Smooth muscle cell (in vitro differentiated cells): ENCODE measurements around the gene TLE4. TPM values are rescaled to one million over a fixed set of nuclear protein-coding genes. Genes with fewer than 3 reads are reported as not detected.
A peak's percentile ranks its signal among the peaks of the same experiment; 100 is the strongest.

Experiments
- DNase-seq: peaks from one replicate; lab custom pipeline; 2025; ENCODE audit not compliant: unreplicated experiment; lab: John Stamatoyannopoulos, UW
- H2AFZ ChIP-seq: fragments of 200-600 bp; sonication (generic); 2 replicates; pipeline ENCODE4 v1.6.0; 2016; ENCODE audit warnings: antibody characterized with exemption, low read depth, mild to moderate bottlenecking
- H3F3A ChIP-seq: fragments of 200-600 bp; sonication (generic); 2 replicates; pipeline ENCODE4 v1.6.0; 2017; ENCODE audit warnings: antibody characterized with exemption, low read depth
- H3K27ac ChIP-seq: fragments of 200-600 bp; sonication (generic); 2 replicates; pipeline ENCODE4 v1.5.1; 2016; ENCODE audit warnings: low read depth, mild to moderate bottlenecking
- H3K27me3 ChIP-seq: fragments of 200-600 bp; sonication (generic); 2 replicates; pipeline ENCODE4 v1.6.1; 2016; ENCODE audit warnings: low read depth, mild to moderate bottlenecking
- H3K36me3 ChIP-seq: fragments of 200-600 bp; sonication (generic); 2 replicates; pipeline ENCODE4 v1.5.1; 2016; ENCODE audit warnings: low read depth
- H3K4me1 ChIP-seq: fragments of 200-600 bp; sonication (generic); 2 replicates; pipeline ENCODE4 v1.5.1; 2016; ENCODE audit warnings: low read depth
- H3K4me2 ChIP-seq: fragments of 200-600 bp; sonication (generic); 2 replicates; pipeline ENCODE4 v1.6.0; 2016; ENCODE audit warnings: mild to moderate bottlenecking
- H3K4me3 ChIP-seq: fragments of 200-600 bp; sonication (generic); 2 replicates; pipeline ENCODE4 v1.5.1; 2016; ENCODE audit warnings: mild to moderate bottlenecking
- H3K79me2 ChIP-seq: fragments of 200-600 bp; sonication (generic); 2 replicates; pipeline ENCODE4 v1.6.0; 2016; ENCODE audit warnings: low read depth, mild to moderate bottlenecking
- H3K9ac ChIP-seq: fragments of 200-600 bp; sonication (generic); 2 replicates; pipeline ENCODE4 v1.6.0; 2016; ENCODE audit warnings: low read depth
- H3K9me3 ChIP-seq: fragments of 200-600 bp; sonication (generic); replicated peaks from 2 replicates; pipeline ENCODE4 v1.5.1; 2016; ENCODE audit warnings: low read depth
- H4K20me1 ChIP-seq: fragments of 200-600 bp; sonication (generic); 2 replicates; pipeline ENCODE4 v1.6.0; 2016; ENCODE audit warnings: low read depth
- CTCF ChIP-seq: fragments of 200-600 bp; sonication (generic); IDR thresholded peaks from 2 replicates; pipeline ENCODE4 v1.5.1; 2017; ENCODE audit warnings: borderline replicate concordance, mild to moderate bottlenecking, antibody characterized with exemption; ENCODE audit not compliant: insufficient read depth, poor library complexity, severe bottlenecking
- WGBS: methylation state at CpG from one replicate; pipeline ENCODE4 v1.1.7; 2016; ENCODE audit warnings: low lambda C conversion rate; 5-methylcytosine and 5-hydroxymethylcytosine counted together
- polyA plus RNA-seq: library from polyadenylated mRNA; unstranded; fragments of >200 nt; fragmentation: Nextera tagmentation; extraction: Ambion mirVana; gene quantifications from 2 replicates; pipeline ENCODE4 v1.2.1, GENCODE V29; 2016
- total RNA-seq: library from RNA; depleted of rRNA; stranded (reverse); fragments of >200 nt; gene quantifications from 2 replicates; pipeline ENCODE4 v1.2.3, GENCODE V29; 2014

Gene TLE4
- total and polyA plus RNA-seq, 2 experiments from 2014 or later, result 31.6 to 74.3 TPM

GRCh38 chr9:79660615-79661014 is 88.8 kb downstream of the TLE4 start:
- no peak for TF ChIP-seq CTCF
- H3K9me3 ChIP-seq, result no peaks in the 10 kb centered on the region
- H3K79me2 ChIP-seq, result peaks cover 4% of the 10 kb centered on the region
- no peak overlapping the region for H3K4me2 ChIP-seq
- H2AFZ ChIP-seq, result no peak overlapping the region
- DNase-seq, result no peak
- WGBS, result 89% methylated on average over 7 of the region's 7 CpGs
- H3F3A ChIP-seq, result peaks cover 3% of the 10 kb centered on the region
- H3K27ac ChIP-seq, result no peak overlapping the region
- peaks cover 56% of the 10 kb centered on the region for H3K4me1 ChIP-seq
- no peak overlapping the region for H3K9ac ChIP-seq
- no peaks in the 10 kb centered on the region for H3K27me3 ChIP-seq
- no peaks in the 10 kb centered on the region for H3K36me3 ChIP-seq
- H3K4me3 ChIP-seq, result no peak overlapping the region
- H4K20me1 ChIP-seq, result peaks cover 53% of the 10 kb centered on the region

- H3K9ac ChIP-seq, result no peak overlapping the region
- no peak for DNase-seq
- H3K36me3 ChIP-seq, result no peaks in the 10 kb centered on the region
- peaks cover 46% of the 10 kb centered on the region for H4K20me1 ChIP-seq
- 47% methylated on average over 2 of the region's 2 CpGs for WGBS
- no peak for TF ChIP-seq CTCF
- no peaks in the 10 kb centered on the region for H3K9me3 ChIP-seq
- H3K27ac ChIP-seq, result no peak overlapping the region
- peaks cover 3% of the 10 kb centered on the region for H3F3A ChIP-seq
- no peaks in the 10 kb centered on the region for H3K27me3 ChIP-seq
- no peak overlapping the region for H2AFZ ChIP-seq
- H3K4me2 ChIP-seq, result no peak overlapping the region
- H3K4me1 ChIP-seq, result peaks cover 59% of the 10 kb centered on the region
- H3K79me2 ChIP-seq, result peaks cover 4% of the 10 kb centered on the region
- H3K4me3 ChIP-seq, result no peak overlapping the region
These were observed 89.5 kb downstream of the TLE4 start for GRCh38 chr9:79661279-79661678.

- Histone ChIP-seq H3K79me2 (peaks cover 4% of the 10 kb centered on the region), H3K4me3 (no peak overlapping the region), H2AFZ (no peak overlapping the region), H3K9me3 (no peaks in the 10 kb centered on the region), H3K36me3 (no peaks in the 10 kb centered on the region), H3K9ac (peak overlapping the region; percentile 20), H3F3A (peaks cover 3% of the 10 kb centered on the region), H3K4me1 (peaks cover 67% of the 10 kb centered on the region), H3K4me2 (peak overlapping the region; percentile 44), H4K20me1 (peaks cover 44% of the 10 kb centered on the region), H3K27me3 (no peaks in the 10 kb centered on the region), H3K27ac (peak overlapping the region; percentile 50)
- no peak for TF ChIP-seq CTCF
- 75% methylated on average over 5 of the region's 5 CpGs for WGBS
- no peak for DNase-seq
These were observed 90.2 kb downstream of the TLE4 start for GRCh38 chr9:79661886-79662536.

GRCh38 chr9:79662537-79662956 is 90.8 kb downstream of the TLE4 start:
- no peak overlapping the region for H3K4me3 ChIP-seq
- no peaks in the 10 kb centered on the region for H3K36me3 ChIP-seq
- H2AFZ ChIP-seq, result no peak overlapping the region
- H3K4me2 ChIP-seq, result peak overlapping the region; percentile 44
- H3K27ac ChIP-seq, result peak overlapping the region; percentile 50
- no peaks in the 10 kb centered on the region for H3K27me3 ChIP-seq
- 23% methylated on average over 5 of the region's 6 CpGs for WGBS
- no peak for TF ChIP-seq CTCF
- H3F3A ChIP-seq, result peaks cover 3% of the 10 kb centered on the region
- no peaks in the 10 kb centered on the region for H3K9me3 ChIP-seq
- peaks cover 4% of the 10 kb centered on the region for H3K79me2 ChIP-seq
- DNase-seq, result no peak
- H3K4me1 ChIP-seq, result peaks cover 72% of the 10 kb centered on the region
- H4K20me1 ChIP-seq, result peaks cover 40% of the 10 kb centered on the region
- peak overlapping the region; percentile 20 for H3K9ac ChIP-seq
